ENCODE results near the gene TNK1.
A peak's percentile ranks its signal among the peaks of the same experiment; 100 is the strongest.

The TNK1 gene

GRCh38 chr17:7392696-7393612 is 12.1 kb downstream of the TNK1 start:
- no peak for DNase-seq

DNA sequence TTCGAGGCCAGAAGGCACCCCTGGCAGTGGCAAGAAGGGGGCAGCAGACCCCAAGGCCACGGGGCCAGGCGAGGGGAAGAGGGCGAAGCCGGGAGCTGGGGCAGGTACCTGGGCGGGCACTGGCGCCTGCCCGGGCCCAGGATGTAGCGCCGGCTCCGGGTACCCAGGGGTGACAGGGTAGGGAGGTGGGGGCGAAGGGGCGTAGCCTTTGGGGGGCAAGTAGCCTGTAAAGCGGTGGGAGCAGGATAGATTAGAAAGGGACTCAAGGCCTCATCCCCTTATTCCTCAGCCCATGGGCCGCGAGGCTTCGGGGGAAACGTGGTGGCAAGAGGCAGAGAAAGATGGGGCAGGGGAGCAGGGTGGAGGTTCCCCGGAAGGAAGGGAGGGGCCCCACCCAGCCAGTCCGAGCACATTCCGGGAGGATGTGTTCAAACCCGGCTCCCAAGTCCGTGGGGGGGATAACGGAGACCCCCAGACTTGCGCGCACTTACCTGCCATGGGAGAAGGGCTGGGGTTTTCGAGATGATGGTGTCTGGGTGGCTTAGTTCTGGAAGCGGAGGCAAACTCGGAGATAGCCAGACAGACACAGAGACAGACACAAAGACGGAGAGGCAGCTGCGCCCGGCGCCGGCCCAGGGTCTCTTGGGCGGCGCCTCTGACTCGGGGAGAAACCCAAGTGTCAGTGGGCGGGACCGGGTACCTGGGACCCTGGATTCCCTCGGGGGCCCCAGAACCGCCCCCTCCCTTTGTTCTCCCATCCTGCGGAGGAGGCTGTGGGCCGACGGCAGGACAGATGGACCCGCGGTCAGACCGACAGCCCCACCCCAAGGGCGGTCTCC is 12.9 kb downstream of the TNK1 start:
- DNase-seq = no peak

- peak; percentile 72 for DNase-seq
These were observed 13.7 kb downstream of the TNK1 start, which contains the start of gene PLSCR3 for GRCh38 chr17:7394452-7395191. Gene PLSCR3, minus strand, starts transcription at chr17:7394525. Its CDS starts 415 bp downstream, at chr17:7394110.

GRCh38 chr17:7396147-7396546 is 15.3 kb downstream of the TNK1 start:
- no peak for DNase-seq

DNA sequence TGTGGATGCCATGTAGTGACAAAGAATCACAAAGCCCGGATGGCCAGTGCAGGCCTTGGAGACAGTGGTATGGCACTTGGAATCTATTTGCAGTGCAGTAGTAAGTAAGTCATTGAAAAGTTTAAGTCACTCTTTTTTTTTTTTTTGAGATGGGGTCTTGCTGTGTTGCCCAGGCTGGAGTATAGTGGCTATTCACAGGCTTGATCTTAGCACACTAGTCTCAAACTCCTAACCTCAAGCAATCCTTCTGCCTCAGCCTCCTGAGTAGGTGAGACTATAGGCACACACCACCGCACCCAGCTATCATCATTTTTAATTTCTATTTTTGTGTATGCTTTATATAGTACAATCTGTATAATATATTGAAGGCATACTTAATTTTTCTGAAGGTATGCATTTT is 17.7 kb downstream of the TNK1 start:
- DNase-seq = no peak

- DNase-seq = no peak
These were observed 22.3 kb downstream of the TNK1 start for GRCh38 chr17:7403043-7403726.

GRCh38 chr17:7403727-7403976 is 22.8 kb downstream of the TNK1 start:
- no peak for DNase-seq

DNA sequence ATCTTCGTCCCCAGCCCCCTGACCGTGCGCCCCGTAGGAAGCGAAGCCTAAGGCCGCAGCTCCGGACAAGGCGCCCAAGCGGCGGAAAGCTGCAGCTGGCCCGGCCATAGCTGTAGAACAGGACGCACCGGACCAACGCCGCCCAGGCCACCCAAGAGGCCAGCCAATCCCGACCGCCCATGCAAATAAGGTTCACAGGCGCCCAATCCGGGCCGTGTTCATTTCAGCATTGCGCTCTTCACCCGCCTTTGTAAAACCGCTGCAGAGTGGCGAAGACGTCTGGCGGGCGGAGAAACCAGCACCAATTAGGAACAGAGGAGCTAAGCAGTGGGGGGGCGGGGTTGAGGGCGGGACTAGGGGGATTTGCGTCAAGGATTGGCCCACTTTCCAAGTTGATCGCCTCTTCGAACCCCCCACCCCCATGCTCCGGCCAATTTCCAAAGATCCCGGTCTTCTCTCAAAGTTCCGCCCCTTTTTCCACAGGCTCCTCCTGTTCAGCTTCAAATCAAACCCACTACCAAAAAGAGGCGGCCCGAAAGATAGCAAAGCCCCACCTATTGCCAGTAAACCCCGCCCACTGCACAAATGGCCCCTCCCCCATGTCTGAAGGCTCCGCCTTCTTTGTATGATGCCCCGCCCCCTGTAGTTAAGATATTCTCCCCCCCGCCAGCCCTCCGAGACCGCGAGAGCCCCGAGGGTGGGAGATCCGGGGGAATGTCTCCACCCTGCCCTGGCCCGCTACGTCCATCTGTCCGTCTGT is 23.3 kb downstream of the TNK1 start, which contains the start of gene TMEM256:
TMEM256 (minus strand) TSS at position 121 of the 760 bp plus-strand sequence; CDS start at position 108, 13 bp downstream.
- peak; percentile 88 for DNase-seq

GRCh38 chr17:7404737-7405349 is 24.0 kb downstream of the TNK1 start:
- DNase-seq = no peak

DNA sequence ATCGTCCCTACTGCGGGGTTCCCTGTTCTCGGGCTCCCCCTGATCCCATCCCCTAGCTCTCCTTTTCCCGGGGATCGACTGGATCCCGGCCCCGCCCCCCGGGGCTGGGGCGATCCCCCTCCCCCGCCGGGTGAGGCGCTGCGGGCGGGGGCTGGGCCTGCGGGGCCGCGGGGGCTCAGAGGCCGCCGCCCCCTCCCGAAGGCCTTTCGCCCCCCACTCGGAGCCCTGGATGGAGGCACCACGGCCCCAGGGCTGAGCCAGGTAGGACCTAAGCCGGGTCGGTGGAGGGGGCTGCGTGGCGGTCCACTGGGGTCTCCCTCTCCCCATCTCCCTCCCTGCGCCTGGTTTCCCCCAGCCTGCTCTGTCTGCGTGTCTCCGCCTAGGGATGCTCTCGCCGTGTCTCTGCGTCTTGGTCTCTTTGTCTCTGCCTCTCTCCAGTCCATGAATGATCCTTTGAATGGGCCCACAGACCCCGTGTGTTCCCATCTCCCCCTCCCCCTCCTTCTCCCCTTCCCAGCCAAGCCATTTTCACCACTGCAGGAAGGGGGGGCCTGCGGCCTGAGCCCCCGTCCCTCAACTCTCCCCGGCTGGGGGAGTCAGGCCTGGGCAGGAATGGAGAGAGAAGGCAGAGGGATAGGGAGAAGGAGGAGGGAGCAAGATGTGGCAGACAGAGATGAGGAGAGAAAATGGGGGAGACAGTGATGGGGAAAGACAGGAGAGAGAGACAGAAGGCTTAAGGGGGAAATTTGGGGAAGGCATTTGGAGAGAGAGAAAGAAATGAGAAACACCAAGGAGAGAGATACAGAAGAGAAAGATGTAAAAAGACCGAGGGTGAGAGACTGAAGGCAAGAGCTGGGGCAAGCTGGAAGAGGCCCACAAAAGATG is 24.7 kb downstream of the TNK1 start:
- no peak for DNase-seq

DNA sequence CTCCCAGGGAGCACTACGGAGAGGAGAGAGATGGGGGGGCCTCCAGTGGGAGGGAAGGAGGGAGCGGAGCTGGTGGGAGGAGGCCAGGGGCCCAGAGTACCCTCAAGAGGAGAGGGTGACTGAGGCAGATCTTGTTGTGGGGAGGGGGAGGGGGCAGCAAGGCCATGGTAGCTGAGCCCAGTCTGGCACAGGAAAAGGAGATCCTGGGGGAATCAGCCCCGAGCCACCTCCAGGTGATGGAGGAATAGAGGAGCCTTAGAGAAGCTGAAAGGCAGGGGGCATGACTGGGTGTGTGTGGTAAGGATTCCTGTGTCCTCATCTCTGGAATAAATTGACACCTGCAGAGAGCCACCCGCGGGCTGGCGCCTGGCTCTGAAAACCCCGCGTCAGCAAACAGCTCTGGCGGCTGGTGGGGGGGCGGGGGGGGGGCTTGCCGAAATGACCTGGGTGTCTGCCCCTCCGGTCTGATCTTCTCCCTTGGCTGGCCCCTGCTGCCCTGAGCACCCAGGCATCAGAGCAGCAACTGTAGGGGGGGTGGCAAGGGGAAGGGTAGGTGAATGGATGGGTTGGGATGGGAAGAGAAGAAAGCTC is 25.4 kb downstream of the TNK1 start:
- DNase-seq = no peak

DNA sequence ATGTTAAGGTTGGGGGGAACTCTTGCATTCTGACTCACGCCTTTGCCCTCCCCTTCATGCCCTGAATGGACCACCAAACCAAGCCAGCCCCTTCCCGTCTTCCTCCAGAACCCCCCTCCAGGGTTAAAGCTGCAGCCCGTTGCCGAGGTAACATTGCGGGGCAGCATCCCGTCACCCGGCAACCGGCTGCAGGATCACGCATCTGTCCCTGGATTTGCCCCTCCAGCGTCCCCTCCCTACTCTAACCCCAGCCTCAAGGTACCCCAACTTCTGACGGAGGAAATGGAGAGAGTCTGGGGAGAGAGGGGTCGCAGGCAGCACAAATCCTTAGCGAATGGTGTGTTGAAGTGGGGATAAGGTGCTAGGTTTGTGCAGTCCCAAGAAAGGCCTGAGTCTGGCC is 26.2 kb downstream of the TNK1 start:
- DNase-seq = no peak

- no peak for DNase-seq
These were observed 26.8 kb downstream of the TNK1 start, which contains the start of gene NLGN2 for GRCh38 chr17:7407485-7408251. Gene NLGN2, plus strand, starts transcription at chr17:7407845. Its CDS starts 411 bp downstream, at chr17:7408256.

GRCh38 chr17:7408252-7408727 is 27.4 kb downstream of the TNK1 start:
- no peak for DNase-seq

- no peak for DNase-seq
These were observed 28.0 kb downstream of the TNK1 start for GRCh38 chr17:7408863-7409262.

- DNase-seq = no peak
These were observed 28.8 kb downstream of the TNK1 start for GRCh38 chr17:7409716-7410115.

DNA sequence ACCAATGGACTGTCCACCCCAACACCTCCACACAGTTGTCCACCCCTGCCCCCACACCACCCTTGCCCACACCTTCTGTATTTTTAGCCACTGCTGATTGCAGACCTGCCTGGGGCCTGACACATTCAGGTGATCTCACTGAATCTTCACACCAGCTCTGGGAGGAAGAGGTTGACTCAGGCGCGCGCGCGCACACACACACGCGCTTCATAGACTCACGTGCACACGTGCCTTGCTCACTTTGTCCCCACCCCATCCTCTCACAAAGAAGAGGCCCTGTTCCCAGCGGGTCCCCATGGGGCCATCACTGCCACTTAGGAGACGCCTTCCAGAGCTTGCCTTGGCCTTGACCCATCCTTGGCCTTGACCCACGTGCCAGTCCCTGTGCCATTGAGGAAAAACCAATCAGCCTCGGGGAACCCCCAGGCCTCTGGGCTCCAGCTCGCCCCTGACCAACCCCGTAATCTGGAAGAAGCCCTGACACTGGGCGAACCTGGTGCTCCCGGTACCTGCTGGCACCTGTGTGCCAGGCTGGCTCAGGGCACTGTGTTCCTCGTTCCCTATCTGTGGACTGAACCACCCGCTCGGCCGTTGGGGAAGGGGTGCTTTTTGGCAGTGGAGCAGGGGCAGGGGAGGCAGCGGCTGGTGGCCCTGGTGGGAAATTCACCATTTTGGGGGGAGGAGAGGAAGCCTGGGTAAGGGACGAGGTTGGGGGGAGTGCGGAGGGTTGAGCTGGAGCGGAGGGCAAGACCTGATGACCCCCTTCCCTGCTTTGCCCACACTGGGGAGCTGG is 29.9 kb downstream of the TNK1 start:
- DNase-seq = no peak

- no peak for DNase-seq
These were observed 30.5 kb downstream of the TNK1 start for GRCh38 chr17:7411427-7411750.

Data from activated CD4-positive, alpha-beta T cell treated with anti-CD3 and anti-CD28 coated beads for 1 hour (primary cell).